GM19240 (cell line): Measurements from ENCODE around the gene TEPSIN.

Source experiments
- DNase-seq: peaks from one replicate; pipeline ENCODE4 v3.0.0; 2011; ENCODE audit warnings: low spot score; ENCODE audit not compliant: insufficient read length

The TEPSIN gene

DNA sequence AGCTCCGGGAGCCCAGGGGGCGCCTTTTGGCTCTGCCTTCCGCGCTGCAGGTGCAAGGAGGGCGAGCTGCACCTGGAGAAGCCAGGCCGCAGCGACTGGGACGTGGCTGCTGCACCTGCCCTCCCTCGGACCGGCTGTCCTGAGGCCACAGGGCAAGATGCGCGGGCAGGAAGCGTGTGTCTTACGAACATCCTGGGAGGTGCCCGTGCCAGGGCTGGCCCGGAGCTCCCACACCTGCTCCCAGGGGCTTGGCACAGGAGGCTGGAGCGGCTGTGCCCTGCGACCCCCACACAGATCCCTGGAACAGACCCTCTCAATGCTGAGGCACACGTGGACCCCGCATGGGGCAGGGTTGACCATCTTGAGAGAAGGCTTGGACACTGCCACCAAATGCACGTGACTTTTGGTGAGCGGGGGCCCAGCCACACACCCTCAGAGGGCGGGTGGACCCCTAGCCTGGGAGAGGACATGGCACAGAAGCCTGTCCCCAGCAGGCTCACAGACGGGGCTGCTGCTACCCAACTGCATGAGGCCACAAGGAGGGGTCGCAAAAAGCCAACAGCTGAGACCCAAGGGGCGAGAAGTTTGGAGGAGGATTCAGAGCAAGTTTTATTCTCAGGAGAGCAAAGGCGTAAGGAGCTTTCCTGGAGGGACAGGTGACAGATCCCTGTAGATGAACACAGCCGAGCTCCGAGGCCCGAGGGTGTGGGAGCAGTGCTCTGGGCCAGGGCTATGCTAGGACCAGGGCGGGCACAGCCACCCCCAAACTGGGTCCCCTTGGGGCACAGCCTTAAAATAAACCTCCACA is 11.6 kb upstream of the TEPSIN start:
- no peak for DNase-seq

DNA sequence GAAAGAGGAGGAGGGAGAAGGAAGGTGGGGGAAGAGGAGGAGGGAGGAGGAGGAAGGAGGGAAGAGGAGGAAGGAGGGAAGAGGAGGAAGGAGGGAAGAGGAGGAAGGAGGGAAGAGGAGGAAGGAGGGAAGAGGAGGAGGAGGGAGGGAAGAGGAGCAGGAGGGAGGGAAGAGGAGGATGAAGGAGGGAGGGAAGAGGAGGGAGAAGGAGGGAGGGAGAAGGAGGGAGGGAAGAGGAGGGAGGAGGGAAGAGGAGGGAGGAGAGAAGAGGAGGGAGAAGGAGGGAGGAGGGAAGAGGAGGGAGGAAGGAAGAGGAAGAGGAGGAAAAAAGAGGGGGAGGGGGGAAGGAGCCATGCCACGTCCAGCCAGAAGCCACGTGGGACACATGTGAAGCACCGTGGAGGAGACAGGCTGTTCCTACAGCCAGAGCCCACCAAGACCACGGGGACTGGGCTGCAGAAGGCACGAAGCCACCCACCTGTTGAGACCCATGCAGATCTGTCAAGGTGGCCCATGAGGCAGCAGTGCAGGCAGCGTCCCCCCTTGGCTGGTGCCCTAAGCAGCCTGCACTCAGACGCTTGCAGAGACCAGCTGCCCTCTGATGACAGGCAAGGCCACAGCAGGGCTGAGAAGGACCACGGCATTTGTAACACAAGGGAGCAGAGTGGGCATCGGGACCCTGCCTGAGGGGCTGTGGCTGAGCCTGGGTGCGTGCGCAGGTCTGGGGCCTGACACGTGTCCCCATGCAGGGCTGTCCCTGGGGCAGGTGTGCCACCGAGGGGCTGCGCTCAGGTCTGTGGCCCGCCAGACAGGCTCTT is 10.6 kb upstream of the TEPSIN start:
- no peak for DNase-seq

DNA sequence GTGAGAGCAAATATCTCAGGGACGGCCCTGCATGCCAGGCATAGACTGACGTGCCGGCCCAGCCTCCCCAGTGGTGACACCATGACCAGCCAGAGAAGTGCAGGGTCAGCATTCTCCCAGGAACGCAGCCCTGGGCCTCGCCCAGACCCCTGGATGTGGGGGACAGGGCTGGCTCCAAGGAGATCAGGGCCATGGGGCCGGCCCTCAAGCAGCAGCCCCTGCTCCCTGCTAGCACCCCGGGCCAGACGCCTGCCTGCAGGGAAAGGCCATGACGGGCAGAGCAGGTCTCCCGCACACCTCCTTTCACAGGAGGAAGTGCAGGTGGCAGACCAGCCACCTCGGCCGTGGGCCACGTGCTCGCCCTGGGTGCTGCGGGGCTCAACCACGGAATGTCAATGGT is 9.8 kb upstream of the TEPSIN start:
- DNase-seq: no peak

DNA sequence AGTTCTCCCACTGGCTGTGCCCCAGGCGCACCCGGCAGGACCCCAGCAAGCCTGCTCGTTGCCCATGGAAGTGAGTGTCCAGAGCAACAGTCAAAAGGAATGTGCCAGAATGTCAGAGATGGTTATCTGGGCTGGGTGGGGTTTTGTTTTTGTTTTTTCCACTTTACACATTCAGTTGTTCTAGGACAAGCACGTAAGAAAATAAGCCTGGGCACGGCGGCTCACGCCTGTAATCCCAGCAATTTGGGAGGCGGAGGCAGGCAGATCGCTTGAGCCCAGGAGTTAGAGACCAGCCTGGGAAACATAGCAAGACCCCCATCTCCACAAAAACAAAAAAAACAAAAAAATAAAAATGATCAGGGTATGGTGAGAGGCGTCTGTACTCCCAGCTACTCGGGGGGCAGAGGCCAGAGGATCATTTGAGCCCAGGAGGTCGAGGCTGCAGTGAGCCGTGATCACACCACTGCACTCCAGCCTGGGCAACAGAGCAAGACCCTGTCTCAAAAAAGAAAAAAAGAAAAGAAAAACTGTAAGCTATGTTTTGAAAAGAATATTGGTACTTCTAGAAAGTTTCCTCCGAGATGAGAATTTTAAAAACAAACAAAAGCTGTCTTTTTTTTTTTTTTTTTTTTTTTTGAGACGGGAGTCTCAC is 8.6 kb upstream of the TEPSIN start:
- no peak for DNase-seq

DNA sequence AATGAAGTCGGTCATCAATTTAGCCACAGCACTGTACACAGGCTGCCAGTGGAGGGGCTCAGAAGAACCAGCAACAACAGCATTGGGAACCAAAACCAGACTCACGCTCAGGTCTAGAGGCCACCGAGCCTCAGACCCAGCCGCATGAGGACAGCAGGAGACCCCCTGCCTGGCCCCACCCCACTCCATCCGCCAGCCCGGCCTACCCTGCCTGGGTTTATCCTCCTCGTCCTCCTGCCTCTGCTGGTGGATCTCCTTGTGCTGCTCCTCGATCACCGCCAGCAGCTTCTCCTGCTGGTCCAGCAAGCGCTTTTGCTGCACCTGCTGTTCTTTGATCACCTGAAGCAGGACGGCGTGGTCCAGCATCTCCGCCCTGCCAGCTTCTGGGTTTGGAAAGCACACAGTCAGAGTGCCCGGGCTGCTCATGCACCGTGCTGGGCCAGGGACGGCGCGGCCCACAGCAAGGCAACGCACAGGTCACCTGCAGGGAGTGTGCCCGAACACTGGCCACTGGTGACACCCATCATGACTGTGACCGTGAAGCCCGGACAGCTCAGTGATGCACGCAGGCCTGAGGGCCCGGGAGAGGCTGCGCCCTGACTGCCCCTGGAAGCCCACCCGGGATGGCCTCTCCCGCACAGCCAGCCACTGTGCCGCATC is 8.0 kb upstream of the TEPSIN start:
- no peak for DNase-seq

DNA sequence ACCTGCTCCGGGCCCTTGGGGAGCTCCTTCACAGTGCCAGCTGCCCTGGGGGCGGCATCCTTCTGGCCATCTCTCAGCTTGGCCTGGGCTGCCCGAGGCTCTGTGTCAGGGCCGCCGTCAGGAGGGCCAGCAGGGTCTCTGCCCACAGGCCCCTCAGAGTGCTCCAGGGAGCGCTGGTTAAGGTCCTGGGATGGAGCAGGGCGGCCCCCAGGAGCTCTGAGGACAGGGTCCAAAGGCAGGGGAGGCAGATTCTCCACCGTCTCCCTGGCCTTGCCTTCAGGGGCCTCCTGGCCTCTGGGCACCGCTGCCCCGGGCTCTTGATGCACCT is 7.5 kb upstream of the TEPSIN start:
- DNase-seq: no peak

DNA sequence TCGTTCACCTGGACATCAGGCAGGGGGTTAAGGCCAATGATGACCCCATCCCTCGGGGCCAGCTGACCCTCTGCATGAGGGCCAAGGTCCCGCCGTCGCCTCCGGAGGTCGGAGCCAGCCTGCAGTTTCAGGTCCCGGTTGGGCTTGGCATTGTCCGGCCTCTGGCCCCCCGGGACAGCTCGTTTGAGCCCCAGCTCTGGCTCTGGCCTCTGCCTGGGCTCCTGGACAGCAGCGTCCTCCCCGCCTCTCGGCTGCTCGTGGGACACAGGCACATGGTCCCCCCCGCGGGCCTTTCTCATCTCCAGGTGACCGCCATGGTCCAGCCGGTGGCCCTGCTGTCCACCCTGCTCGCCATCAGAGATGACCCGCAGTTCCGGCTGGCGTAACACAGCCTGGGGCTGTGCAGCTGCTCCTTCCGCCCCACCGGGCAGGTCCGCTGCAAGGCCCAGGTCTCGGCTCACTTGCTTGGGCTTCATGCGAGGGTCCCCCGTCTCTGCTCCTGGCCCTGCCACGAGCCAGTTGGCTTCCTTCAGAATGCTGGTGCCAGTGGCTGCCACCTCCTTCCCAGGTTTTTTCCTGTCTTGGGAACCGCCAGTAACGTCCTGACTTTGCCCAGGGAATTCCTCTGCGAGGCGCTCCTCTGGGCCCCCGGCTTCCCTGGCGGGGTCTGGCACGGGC is 6.9 kb upstream of the TEPSIN start:
- no peak for DNase-seq

DNA sequence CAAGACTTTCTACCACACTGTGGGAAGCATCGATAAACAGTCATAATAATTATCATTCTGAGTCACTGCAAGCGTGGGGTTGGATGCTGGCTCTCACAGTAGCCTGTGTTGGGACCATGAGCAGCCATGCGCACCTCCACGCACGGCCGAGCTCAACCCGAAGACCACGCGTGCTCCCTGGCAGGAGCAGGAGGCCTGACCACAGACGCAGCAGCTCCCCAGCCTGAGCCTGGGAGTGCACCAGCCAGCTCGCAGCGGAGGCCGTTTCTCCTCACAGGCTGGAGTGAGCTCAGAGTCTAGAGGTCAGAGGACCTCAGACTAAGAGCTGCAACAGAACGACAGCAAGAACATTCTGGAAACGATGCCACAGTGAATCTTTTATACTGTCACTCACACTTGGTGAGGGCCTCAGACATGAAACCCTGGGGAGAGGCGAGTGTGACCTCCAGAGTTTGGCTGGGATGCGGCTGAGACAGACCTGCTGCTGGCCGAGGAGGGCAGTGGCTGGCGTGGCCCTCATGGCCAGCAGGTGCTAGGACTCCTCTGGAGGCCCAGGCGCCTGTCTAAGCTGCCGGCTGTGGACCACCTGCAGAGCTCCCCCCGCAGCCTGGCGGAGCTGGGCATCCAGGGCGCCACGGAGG is 6.3 kb upstream of the TEPSIN start:
- peak; percentile 34 for DNase-seq

DNA sequence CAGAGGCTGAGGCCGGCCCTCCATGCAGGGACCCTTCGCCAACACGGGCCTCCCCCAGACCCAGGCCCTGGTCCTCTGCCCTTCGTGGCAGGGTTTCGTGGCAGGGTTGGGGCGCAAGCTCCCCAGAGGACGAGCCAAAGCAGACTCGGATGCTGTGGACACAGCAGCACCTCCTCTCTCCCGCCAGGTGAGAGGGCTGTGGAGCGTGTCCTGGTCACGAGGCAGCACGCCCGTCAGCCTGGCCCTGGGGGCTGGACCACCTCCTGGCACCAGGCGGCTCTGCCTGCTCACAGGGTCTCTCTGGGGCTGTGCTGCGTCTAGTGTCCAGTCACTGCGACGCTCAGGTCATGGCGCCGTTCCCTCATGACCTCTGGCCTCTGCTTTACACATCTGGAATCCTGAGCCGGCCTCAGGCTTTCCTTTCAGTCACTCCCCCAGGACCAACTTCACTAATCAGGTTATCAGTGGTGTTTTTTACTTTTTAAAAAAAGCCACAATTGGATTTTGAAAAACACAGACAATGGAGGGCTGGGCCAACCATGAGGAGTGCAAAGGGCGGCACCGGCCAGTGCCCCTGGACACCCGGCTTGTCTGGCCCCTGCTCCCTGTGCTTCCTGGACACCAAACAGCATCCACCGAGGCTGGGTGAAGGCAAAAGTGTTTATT is 5.6 kb upstream of the TEPSIN start:
- no peak for DNase-seq

DNA sequence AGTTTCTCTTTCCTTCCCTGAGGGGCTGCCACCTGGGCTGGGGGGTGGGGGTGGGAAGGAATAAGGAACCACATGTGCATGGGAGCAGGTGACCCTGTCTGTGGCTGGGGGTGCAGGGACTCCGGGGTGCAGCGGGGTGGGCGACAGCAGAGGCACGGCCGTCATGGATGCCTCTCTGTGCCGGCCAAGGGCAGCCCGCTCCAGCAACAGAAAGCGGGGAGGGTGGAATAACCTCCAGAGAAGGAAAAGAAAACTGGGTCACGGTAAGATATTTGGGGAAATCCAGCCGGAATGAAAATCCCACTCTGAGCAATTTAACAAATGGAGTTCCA is 4.4 kb upstream of the TEPSIN start:
- no peak for DNase-seq

DNA sequence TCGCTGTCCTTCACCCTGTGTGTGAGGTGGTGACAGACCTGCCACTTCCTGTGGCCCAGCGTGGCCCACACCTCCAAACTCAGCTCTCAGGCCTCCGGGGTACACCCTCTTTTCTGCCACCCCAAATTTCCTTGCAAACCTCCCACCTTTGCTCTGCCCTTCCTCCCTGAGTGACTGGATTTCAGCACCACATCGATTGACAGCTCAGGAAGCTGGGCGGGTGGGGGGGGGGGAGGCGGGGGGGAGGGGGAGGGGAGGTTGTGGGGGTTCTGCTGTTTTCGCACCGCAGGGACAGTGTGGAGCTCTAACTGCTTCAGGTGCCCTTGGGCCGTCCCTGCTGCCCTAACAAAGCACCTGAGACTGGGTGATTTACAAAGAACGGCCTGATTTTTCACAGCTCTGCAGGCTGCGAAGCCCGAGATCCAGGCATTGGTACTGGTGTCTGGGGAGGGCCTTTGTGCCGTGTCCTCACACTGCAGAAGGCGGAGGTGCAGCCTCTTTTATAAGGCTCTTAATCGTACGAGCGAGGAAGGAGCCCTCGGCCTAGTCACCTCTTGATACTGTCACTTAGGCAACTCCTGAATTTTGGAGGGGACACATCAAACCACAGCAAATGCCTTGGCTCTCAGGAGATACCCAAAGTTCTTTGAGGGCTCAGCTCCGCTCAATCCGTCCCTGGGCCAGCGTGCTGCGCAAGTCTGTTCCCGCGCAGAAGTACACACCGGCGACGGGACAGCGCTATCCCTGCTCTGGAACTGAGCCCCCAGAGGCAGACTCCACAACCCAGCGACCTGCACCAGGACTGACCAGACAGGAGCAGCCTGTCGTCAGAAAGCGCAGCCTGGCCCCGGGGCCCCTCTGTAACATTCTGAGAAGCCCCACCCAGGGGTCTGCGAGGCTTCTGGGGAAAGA is 3.8 kb upstream of the TEPSIN start:
- no peak for DNase-seq

DNA sequence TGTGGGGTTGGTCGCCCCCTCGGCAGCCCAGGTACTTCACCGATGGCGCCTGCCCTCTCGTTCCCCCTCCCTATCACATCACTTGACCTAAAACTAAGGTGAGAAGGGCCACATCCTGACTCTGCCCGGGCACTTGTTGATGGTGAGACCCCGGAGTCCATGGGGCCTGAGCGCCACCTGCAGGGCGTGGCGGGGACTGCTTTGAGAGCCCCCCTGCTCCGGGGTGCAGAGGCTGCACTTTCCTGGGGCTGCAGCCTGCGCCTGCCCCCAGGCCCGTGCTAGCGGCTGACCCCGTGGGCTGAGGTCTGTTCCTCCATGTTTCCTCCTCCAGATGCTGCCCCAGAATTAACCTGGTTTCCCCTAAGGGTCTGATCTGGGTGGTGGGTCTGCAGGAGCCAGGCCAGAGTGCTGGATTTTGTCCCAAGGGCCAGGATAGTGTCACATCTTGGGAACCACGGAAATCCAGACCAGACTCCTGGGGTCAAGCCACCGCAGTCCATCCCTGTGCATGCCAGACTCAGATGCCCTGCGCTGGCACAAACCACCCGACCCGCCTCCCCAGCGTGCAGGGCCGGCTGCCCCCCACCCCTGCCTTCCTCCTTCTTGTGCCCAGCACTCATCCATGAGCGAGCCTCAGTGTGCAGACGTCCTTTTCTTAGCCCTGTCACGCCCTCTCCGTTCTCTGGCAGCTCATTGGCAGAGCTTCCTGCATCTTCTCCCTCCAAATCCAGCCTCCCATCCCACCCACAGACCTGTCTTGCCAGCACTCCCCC is 3.0 kb upstream of the TEPSIN start:
- DNase-seq: peak; percentile 63

DNA sequence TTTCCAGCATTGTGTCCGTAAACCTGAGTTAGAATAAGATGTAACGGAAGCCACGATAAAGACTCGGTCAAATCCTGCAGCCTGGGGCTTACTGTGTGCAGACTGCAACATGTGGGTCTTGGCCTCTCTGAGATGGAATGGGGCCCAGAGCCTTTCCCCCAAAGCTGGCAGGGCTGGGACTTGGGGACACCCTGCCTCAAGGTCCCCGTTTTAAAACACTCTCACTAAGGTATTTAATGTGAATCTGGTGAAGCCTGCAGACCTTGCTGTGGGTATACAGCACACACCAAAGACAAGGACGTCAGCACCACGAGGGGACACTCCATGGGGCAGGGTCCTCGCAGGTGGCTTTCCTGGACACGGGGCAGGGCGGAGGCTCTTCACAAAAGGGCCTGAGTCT is 2.3 kb upstream of the TEPSIN start:
- DNase-seq: no peak

DNA sequence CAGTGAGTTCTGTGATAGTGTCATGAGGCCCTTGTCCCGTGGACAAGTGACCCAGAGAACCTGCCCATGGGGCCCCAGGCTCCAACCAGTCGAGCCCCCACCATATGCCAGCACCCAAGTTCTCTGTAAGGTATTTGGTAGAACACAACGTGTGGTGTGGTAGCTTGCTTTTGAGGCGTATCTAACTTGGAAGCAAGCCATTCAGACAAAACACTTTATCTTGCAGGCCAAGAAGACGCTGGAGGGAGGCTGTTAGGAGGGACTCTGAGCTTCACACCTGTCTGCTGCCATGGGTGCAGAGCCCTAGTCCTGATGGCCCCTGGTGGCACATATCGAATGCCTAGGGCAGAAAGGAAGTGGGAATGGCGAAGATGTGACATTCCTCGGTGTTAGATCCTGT is 1.9 kb upstream of the TEPSIN start:
- no peak for DNase-seq

DNA sequence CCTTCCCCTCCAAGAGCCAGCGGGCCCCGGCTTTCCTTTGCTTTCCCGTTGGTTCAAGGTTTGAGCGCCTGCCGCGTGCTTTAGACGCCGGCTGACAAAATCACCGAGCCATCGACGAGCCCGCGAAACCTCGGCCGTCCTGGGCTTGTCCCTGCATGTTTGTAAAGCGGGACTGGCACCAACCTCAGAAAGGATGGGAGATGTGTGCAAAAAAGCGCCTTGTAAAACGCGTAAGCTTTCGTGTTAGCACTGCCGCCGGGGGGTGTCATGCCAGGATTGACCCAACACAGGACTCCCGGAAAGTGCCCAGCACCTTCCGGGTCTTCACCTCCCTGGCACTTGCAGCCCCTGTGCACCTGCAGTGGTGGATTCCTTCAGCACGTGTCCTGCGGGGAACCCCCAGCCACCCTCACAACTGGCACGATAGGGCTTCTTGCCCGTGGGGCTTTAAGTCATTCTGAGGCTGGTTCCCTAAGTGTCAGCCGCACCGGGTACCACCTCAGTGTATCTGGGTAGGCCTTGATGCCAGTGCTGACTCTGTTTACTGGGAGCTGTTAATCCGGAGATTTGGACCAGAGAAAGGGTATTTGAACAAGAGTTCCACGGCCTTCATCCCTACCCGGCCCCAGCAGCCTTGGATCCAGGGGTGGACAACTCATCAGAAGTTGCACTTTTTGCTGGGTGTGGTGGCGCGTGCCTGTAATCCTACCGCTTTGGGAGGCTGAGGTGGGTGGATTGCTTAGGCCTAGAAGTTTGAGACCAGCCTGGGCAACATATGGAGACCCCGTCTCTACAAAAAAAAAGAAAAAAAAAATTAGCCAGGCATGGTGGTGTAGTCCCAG is 1.1 kb upstream of the TEPSIN start:
- peak; percentile 65 for DNase-seq

DNA sequence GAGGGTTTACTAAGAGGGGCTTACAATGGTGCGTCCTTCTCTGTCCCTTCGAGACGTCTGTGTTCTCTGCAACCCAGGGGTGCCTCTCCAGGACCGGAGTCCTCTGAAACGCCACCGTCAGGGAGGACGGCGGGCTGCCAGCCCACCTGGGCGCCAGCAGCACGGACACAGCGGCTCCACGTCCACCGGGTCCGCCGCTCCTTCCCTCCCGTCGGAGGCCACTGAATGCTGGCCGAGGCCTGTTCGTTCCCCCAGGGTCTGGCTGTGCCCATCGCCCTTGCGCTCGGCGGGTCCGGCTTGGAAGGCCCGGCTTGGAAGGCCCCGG is 403 bp downstream of the TEPSIN start:
- no peak for DNase-seq

DNA sequence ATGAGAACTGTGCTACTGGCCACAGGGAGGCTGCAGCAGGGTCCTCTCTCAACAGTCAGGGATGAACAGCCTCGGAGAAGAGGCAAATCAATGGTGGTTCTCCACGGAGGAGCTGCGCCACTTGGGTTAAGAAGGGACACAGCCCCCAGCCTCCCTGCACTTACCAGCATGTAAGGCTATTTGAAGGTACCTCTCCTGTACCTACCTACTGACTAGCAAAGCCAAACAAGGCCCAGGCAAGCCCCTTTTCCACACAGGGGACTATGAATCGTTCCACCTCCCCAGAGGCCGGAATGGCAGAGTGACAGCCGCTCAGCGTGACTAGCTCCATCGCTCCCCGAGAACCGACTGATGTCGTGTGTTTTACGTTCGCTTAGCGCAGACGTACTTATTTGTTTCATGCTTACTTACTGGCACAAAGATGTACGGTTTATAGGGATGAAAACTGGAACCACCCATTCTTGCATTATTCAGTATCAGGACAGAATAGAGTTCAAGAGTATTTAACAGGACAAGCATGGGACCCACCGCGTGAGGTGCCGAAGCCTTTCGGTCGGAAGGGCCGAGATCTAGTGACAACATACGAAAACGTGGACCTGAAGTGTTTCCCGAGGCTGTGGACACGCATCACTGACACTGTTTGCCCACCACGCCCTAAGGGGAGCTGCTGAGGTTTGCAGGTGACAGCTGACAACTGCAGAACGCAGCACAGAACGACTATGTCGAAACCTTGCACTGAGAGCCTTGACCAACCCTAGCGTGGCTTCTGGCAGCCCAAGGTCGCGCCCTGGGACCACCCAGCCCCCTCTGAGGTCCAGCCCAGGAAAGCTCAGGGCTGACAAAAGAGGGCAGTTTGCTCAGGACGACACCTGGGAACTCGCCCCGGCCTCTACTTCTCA is 1.0 kb downstream of the TEPSIN start:
- no peak for DNase-seq
